NCI-H2227 treated with DMSO at 0.1 percent for 48 hours (cell line): ENCODE data around the gene AVPR2.

Source experiments
- DNase-seq: peaks from one replicate; lab custom pipeline; 2025; lab: John Stamatoyannopoulos, UW

Gene AVPR2

GRCh38 chrX:153903991-153904957 is at the start of gene AVPR2:
Gene AVPR2 (plus strand): TSS chrX:153904673. CDS start chrX:153905146, 473 bp downstream.
- no peak for DNase-seq

DNA sequence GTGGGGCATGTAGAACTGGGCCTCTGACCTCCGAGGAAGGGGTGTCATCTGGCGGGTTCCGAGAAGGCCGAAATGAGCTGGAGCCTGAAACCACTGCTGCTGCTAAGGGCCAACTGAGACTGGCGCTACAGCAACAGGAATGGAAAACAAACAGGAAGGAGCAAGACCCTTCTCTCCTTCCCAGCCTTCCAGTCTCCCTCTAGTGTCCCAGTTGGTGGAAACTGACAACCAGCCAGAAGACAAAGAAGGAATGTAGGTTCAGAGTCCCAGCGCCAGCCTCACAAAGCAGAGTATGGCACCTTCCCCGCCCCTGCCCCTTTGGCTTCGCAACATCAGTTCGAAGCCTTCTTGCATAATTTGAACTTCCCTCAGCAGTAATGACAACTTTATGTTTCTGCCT is 49.8 kb upstream of the AVPR2 start:
- DNase-seq = no peak

GRCh38 chrX:153857348-153857903 is 47.0 kb upstream of the AVPR2 start:
- no peak for DNase-seq

DNA sequence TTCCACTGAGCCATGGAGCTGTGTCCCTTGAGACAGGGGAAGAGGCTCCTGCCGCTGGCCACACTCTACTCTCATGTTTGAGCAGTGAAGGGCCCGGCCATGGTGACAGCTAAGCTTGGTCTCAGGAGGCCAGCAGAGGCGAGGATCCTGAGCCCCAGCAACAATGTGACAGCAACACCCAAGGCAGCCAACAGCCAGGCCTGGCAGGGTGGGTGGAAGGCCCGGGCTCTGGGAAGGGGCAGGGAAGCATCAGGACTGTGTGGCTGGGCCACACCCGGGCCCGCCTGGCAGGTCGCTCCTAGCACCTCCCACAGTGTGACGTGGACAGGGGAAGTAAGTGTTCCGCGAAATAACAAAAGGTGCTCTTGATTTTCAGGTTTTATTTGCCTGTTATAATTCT is 43.3 kb upstream of the AVPR2 start:
- no peak for DNase-seq

DNA sequence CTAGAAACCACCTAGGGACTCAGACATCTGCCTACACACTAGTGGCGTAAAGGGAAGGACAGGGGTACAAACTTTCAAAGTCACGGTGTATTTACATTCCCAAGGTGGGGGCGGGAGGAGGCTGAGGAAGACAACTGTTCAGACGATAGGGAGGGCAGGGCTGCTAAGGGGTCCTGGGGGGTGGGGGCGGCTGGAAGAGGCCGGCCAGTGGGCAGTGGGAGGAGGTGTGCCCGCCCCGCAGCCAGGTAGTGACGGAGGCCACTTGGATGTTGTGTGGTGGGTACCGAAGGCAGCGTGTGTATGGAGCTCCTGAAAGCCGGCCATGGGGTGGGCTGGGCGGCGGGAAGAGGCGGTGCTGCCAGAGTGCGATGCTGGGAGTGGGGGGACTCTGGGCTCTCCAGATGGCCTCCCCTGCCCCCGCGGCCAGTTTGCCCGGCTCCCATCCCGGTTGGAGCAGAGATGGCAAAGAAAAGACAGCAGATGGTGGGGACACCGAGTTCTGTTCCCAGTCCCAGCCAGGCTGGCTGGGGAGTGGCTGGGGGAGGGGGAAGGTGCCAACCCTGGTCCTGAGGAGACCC is 42.7 kb upstream of the AVPR2 start:
- DNase-seq = no peak

DNA sequence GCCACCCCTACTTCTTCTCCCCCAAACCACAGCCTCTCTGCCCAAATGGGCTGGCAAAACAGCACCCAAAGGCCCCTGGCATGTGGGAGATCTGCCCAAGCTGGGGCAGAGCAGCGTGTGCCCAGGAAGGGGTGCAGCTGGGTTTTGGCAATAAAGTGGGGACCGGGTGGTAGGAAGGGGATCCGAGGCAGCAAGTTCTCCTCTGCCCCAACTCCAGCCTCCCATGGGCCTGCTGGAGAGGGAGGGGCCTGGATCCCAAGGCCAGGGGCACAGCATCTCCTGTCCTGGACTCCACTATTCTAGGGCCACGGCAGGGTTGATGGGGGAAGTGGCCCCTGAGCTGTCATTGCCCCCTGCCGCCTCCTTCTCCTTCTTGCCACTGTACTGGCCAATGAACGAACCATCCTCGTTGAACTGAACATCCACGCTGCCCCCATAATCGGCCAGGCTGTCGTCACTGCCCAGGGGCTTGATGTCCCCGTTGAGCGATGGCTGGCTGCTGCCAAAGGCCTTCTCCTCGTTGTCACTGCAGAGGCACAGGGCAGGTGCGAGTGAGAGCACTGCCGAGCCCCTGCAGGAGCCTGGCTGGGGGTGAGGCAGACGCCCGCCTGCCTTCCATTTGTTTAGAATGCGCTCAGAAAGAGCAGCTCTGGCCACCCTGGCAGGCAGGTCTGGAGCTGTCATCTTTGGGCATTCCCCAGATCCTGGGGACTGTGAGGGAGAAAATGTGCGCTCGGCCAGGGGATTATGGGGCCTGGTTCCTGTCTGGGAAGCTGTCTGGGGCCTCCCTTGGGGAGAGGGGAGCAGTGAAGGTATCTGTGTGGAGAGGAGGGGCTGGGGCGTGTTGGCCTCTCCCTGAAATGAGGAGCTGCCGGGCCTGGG is 41.9 kb upstream of the AVPR2 start:
- no peak for DNase-seq

DNA sequence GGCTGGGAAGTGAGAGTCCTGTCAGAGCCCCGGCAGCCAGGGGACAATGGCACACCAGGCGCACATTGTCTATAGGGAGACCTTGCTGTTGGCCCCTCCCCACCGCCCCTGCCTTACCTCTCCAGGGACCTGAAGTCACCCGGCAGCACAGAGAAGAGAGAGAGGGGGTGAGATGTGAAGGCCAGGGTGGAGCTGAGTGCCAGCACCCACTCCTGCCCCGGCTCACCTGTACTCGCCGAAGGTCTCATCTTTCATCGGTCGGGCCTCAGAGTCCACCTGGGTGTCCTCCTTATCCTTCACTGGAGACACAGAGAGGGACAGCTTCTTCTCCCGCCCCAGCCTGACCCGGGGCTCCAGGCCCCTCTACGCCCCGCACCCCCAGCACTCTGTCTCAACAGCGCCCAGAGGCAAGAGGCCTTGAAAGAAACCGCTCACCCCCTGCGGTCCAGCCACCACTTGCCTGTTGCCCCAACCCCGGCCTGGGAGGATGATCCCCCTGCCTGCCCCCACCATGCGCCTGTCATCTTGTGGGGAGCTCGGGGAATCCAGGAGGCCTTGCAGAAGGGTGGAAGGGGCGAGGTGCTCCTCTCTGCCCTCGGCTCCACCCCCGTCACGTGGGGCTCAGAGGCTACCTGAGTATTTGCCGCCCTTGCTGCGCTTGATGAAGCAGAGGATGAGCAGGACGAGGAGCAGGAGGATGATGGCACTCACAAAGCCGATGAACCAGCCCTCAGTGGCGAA is 41.1 kb upstream of the AVPR2 start:
- no peak for DNase-seq

DNA sequence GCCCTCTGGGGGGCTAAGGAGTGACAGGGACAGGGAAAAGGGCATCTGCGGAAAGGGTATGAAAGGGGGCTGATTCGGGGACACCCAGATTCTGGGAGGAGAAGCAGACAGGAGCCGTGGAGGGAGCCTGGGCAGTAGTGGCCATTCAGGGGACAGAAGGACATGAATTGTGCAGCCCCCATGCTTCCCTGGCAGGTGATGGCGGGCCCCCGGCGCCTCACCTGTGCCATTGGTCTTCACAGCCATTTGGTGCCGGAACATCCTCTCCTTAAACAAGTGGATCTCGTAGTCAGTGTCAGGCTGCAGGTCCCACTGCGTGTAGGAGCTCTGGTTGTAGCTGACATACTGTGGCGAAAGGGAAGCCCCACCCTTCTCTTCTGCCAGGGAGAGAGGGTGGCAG is 40.4 kb upstream of the AVPR2 start:
- DNase-seq = no peak

DNA sequence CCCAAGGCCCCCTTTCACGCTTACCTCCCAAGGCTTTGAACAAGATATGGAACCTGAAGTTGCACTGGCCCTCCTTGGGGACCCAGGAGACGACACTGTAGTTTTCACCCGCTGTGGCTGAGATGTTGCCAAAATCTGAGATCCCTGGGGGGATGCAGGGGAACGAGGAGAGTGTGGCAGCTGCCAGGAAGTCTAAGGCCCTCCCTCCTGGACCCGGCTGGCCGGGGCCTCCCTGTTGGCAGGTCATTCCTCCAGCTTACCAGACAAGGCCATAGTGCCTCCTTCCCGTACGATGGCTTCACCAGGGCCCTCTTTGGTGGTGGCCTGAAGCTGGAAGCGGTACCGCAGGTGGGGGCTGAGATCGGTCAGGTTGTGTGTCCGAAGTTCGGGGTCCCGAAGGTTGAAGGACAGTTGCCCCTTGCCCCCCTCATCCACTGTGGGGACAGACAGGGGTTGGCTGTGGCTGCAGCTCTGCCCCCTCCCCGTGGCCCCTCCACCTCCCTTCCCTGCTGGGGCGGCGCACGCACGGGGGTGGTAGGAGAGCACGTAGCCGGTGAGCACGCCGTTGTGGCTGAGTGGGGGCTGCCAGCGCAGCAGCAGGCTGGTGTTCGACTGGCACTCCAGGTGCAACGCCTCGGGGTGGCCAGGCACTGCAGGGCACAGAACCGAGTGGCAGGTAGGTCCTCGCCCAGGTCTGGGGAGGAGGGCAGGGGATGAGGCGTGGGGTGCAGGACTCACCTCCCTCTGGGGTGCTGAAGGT is 39.7 kb upstream of the AVPR2 start:
- DNase-seq = no peak

GRCh38 chrX:153865321-153865580 is 39.2 kb upstream of the AVPR2 start:
- DNase-seq = no peak

DNA sequence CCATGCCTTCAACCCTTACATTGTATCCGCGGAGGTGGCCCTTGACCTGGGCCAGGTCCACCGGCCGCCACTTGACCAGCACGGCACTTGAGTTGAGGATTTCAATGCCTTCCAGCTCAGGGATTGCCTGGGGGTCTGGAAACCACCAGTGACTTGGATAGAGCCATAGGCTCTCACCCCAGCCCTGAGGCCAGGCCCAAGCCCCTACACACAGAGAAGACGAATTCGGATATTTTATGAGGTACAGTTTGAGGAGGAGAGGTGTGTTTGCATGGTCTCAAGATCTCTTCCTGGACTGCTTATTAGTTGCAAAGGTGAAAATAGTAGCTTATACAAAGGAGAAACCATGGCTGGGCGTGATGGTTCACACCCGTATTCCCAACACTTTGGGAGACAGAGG is 38.8 kb upstream of the AVPR2 start:
- no peak for DNase-seq

GRCh38 chrX:153866302-153867019 is 38.0 kb upstream of the AVPR2 start:
- DNase-seq = no peak

GRCh38 chrX:153867139-153867538 is 37.3 kb upstream of the AVPR2 start:
- DNase-seq = no peak

DNA sequence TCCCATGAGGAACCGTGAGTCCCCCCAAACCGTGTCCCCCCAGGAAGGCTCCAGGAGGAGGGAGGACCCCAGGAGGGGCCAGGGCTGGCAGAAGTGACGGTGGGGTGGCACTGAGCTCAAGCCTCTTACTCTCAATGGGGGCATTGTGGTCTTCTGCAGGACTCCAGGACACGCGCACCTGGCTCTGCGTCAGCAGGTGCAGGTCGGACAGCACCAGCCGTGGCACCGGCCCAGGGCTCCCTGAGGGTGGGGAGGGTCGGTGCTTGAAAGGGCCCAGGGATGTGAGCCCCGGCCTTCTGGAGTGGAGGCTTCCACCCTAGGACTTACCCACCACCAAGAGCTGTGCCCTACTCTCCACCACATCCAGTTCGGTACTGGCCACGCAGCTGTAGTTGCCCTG is 36.8 kb upstream of the AVPR2 start:
- no peak for DNase-seq

GRCh38 chrX:153868576-153869472 is 35.6 kb upstream of the AVPR2 start:
- no peak for DNase-seq

DNA sequence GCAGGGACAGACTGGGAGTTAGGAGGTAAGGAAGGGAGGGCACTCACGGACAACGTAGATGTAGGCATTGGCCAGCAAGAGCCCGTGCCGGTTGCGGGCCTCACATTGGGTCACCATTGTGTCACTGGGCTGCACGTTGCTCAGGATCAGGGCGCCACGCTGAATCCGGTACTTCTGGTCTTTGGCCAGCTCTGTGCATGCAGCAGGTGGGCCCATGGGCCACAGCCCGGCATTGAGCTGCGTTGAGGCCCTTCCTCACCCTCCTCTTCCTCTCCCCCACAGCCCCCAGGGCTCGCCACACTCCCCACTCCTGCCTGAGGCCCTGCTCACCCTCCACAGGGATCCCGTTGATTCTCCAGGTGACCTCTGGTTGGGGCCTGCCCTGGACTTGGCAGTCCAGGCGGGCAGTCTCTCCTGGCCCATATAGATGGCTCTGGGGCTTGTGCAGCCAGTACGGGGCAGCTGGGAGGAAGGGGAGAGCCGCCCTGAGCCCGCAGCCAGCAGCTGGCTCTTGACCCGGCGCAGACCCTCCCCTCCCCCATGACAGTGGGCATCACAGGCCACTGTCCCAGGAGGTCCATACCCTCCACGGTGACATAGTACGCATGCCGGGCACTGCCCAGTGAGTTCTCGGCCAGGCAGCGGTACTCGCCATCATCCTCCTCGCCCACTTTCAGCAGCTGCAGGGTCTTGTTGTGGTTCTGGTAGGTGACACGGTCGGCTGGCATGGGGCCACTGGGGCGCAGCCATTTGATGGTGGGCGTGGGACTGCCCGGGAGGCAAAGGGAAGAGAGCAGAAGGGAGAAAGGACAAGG is 34.8 kb upstream of the AVPR2 start:
- no peak for DNase-seq

GRCh38 chrX:153870288-153870690 is 34.2 kb upstream of the AVPR2 start:
- DNase-seq = no peak

DNA sequence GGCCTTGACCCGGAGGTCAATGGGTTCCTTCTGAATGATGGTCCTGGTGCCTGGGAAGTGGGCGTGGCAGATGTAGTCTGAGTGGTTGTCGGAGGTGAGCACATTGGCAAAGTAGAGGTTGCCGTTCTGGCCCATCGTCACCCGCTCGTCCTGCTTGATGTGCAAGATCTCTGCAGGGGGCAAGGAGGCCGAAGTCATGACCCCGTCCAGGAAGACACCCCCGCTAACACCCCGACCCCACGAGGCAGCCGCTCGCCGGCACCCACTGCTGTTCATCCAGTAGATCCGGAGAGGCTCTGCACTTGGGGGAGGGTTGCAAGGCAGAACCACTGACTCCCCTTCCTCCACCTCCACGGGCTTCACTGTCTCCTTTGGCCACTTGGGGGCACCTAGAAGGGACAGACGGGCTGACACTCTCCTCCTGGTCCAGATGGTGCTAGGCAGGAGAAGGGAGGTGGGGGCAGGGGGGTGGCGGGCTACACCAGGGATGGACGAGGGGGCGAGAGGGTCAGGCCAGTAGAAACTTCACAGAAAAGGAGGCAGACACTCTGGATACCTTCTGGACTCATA is 33.6 kb upstream of the AVPR2 start:
- DNase-seq = no peak
